Activated naive CD4-positive, alpha-beta T cell treated with anti-CD3 and anti-CD28 coated beads, Interleukin-2, amount 10 ng/mL, durations not matched to agents 7 days and 5 days (primary cell): ENCODE results near the gene TMEM178B.

ENCODE experiments used
- CTCF ChIA-PET: fragments of 350-600 bp; sonication (Branson Sonifier 250); formaldehyde crosslinking; loops from one replicate; lab custom pipeline; 2021; ENCODE audit warnings: antibody characterized with exemption; lab: Charles Lee
- DNase-seq: peaks from one replicate; pipeline ENCODE4 v3.0.0-alpha.2; 2020
- H3K27ac Mint-ChIP-seq: one replicate; pipeline ENCODE4 v1.8.0; 2021; ENCODE audit warnings: mild to moderate bottlenecking, moderate library complexity, mixed read lengths
- H3K27me3 Mint-ChIP-seq: one replicate; pipeline ENCODE4 v1.8.0; 2021; ENCODE audit warnings: mild to moderate bottlenecking, mixed read lengths
- H3K36me3 Mint-ChIP-seq: one replicate; pipeline ENCODE4 v1.8.0; 2021; ENCODE audit warnings: mixed read lengths
- H3K4me1 Mint-ChIP-seq: one replicate; pipeline ENCODE4 v1.8.0; 2021; ENCODE audit warnings: mixed read lengths
- H3K4me3 Mint-ChIP-seq: one replicate; pipeline ENCODE4 v1.8.0; 2021; ENCODE audit warnings: mild to moderate bottlenecking, moderate library complexity, mixed read lengths
- H3K9me3 Mint-ChIP-seq: one replicate; pipeline ENCODE4 v1.8.0; 2021; ENCODE audit warnings: mixed read lengths

The TMEM178B gene

GRCh38 chr7:141436575-141437075 lies 362.8 kb downstream of the TMEM178B start:
- Mint-ChIP-seq H3K4me3 (no peak overlapping the region), H3K27me3 (peaks cover 28% of the 10 kb centered on the region), H3K4me1 (no peaks in the 10 kb centered on the region), H3K27ac (no peak overlapping the region), H3K36me3 (no peaks in the 10 kb centered on the region), H3K9me3 (no peaks in the 10 kb centered on the region)
- DNase-seq: no peak
- CTCF ChIA-PET: no interaction called here

DNA sequence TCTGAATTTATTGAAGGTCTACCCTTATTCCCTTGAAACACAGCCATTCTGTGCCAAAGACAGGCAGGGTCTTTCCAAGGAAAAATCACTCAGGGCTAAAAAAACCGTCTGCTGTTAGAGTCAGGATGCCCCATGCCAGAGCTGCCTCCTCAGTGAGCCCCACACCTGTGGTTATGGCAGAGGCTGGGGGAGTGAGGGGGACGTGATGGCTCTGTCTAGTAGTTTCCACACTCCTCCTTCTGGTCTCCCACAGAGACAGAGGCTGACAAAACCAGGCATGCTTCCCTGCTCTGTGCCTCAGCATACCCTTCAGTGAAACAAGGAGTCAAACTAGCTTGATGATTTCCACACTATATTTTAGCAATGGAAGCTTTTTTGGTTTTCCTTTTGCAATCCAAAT lies 365.3 kb downstream of the TMEM178B start:
- H3K27me3 Mint-ChIP-seq: peaks cover 24% of the 10 kb centered on the region

DNA sequence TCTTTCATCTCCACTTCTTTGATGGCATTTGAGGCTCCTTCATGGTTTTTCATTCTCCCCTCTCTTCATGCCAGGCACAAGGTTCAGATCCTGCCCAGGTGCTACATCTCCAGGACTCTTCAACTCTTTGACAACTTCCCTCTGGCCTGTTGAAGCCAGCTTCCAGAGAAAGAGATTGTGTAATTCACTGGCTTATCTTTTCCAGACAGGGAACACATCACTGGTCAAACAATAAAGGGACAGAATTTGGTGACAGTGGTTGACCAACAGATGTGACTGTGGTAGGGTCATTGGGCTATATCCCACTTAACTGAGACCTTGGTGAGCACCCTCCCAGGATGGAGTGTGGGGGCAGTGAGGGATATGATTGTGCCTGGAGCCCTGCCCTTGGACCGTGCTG lies 365.9 kb downstream of the TMEM178B start:
- CTCF ChIA-PET: no interaction called here
- no peak overlapping the region for H3K27ac Mint-ChIP-seq
- H3K4me3 Mint-ChIP-seq: no peak overlapping the region
- H3K36me3 Mint-ChIP-seq: no peaks in the 10 kb centered on the region
- DNase-seq: no peak
- no peaks in the 10 kb centered on the region for H3K4me1 Mint-ChIP-seq
- H3K27me3 Mint-ChIP-seq: peaks cover 29% of the 10 kb centered on the region
- no peaks in the 10 kb centered on the region for H3K9me3 Mint-ChIP-seq

More for the DNA sequence above, 365.3 kb downstream of the TMEM178B start:
- DNase-seq: no peak
- Mint-ChIP-seq H3K9me3 (no peaks in the 10 kb centered on the region), H3K4me1 (no peaks in the 10 kb centered on the region), H3K36me3 (no peaks in the 10 kb centered on the region), H3K4me3 (no peak overlapping the region), H3K27ac (no peak overlapping the region)
- CTCF ChIA-PET: no interaction called here

GRCh38 chr7:141441837-141442627 lies 368.2 kb downstream of the TMEM178B start:
- CTCF ChIA-PET: no interaction called here
- no peak for DNase-seq
- Mint-ChIP-seq H3K4me1 (no peaks in the 10 kb centered on the region), H3K36me3 (no peaks in the 10 kb centered on the region), H3K27me3 (peaks cover 23% of the 10 kb centered on the region), H3K27ac (no peak overlapping the region), H3K9me3 (no peaks in the 10 kb centered on the region), H3K4me3 (no peak overlapping the region)

- Mint-ChIP-seq H3K4me1 (no peaks in the 10 kb centered on the region), H3K27me3 (peaks cover 23% of the 10 kb centered on the region), H3K27ac (no peak overlapping the region), H3K9me3 (no peaks in the 10 kb centered on the region), H3K36me3 (no peaks in the 10 kb centered on the region), H3K4me3 (no peak overlapping the region)
- no peak for DNase-seq
- CTCF ChIA-PET: no interaction called here
Observed at GRCh38 chr7:141442781-141443180, 368.9 kb downstream of the TMEM178B start.

DNA sequence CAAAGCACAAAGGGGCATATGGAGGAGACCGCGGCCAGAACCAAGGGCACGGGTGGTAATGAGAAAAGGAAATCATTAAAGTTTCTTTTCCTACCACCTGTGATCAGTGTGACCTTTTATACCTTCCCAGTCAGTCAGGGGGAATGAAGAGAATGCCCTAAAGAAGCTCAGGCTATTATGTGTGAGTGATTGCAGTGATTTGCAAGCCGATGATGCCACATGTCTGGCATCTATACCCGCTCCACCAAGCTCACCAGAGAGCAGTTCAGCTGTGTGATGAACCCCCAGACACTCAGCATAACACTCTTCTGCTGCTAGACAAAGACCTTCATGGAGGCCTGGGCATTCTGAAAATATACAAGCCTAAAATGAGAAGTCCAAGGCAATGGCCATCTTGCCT lies 371.1 kb downstream of the TMEM178B start:
- no peaks in the 10 kb centered on the region for H3K4me1 Mint-ChIP-seq
- peaks cover 16% of the 10 kb centered on the region for H3K27me3 Mint-ChIP-seq
- H3K27ac Mint-ChIP-seq: no peak overlapping the region
- CTCF ChIA-PET: no interaction called here
- no peak for DNase-seq
- no peak overlapping the region for H3K4me3 Mint-ChIP-seq
- no peaks in the 10 kb centered on the region for H3K9me3 Mint-ChIP-seq
- H3K36me3 Mint-ChIP-seq: no peaks in the 10 kb centered on the region

DNA sequence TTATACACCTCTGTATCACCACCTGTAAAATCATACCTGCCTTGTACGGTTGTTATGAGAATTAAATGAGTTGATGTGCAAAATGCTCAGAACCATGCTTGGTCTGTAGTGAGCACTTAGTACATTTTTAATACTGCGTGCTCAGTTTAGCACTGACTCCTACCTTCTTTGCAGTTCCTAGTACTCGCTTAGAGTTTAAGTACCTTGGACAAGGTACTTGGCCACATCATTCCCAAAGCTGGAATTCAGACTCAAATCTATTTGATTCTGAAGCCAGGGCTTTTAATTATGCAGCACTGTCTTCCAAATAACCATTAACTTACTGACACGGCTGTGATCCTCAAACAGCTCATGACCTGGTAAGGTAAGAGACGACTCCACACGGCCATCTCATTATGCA lies 377.4 kb downstream of the TMEM178B start:
- DNase-seq: no peak
- H3K36me3 Mint-ChIP-seq: no peaks in the 10 kb centered on the region
- H3K9me3 Mint-ChIP-seq: no peaks in the 10 kb centered on the region
- H3K4me3 Mint-ChIP-seq: no peak overlapping the region
- CTCF ChIA-PET: no interaction called here
- H3K27me3 Mint-ChIP-seq: peaks cover 8% of the 10 kb centered on the region
- H3K4me1 Mint-ChIP-seq: no peaks in the 10 kb centered on the region
- H3K27ac Mint-ChIP-seq: no peak overlapping the region

DNA sequence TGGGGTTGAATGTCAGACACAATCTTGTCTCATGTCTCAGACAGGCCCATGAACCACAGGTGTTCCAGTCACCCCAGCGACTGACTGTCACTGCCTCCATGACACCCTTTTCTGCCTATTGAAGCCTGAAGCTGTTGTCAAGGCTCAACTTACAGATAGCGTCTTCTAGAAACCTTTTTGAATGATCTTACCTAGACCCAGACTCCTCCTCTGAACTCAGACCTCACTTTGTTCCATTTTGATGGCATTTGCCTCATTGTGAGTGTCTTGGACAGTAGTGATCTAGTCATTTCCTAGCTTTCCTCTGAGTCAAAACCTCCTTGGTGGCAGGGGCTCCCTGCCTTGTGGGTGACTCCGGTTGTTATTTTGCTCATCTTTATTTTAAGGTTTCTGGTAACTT lies 379.0 kb downstream of the TMEM178B start:
- H3K36me3 Mint-ChIP-seq: no peaks in the 10 kb centered on the region
- H3K4me1 Mint-ChIP-seq: no peaks in the 10 kb centered on the region
- peaks cover 13% of the 10 kb centered on the region for H3K27me3 Mint-ChIP-seq
- no peaks in the 10 kb centered on the region for H3K9me3 Mint-ChIP-seq
- H3K27ac Mint-ChIP-seq: no peak overlapping the region
- no peak overlapping the region for H3K4me3 Mint-ChIP-seq
- CTCF ChIA-PET: no interaction called here
- no peak for DNase-seq

DNA sequence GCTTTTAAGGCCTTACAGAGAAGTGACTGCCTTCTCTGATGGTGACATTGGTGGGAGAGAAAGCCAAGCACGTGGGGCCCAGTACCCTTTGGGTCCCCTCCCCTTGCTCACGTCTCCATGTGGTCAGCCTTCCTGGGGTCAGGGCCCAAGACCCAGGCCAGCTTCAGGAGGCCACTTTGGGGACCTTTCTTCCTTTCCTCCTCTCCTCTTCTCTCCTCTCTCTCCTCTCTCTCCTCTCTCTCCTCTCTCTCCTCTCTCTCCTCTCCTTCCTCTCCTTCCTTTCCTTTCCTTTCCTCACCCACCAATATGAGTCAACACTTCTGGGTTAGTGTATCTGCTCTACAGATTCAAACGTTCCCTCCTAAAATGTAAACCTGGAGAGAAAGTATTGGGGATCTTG lies 380.5 kb downstream of the TMEM178B start:
- Mint-ChIP-seq H3K27me3 (peaks cover 13% of the 10 kb centered on the region), H3K36me3 (no peaks in the 10 kb centered on the region), H3K9me3 (no peaks in the 10 kb centered on the region), H3K27ac (no peak overlapping the region), H3K4me3 (no peak overlapping the region), H3K4me1 (no peaks in the 10 kb centered on the region)
- DNase-seq: no peak
- CTCF ChIA-PET: no interaction called here

DNA sequence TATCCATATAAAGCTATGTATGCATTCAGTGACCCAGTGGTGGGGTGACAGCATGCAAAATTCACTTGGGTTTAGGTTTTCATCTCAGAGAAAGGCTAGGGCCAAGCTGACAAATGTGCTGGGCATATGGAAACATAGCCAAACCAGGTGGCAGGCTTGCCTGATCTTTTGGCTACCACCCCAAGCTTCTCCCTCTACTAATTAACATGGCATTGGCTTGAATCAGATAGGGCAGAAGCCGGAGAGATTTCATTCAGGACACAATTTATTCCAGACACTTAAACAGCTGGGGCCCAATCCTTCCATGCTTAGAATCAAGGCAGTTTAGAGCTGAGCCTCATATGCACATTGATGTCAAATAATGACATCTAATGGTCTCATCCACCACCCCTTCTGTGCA lies 381.9 kb downstream of the TMEM178B start:
- CTCF ChIA-PET: no interaction called here
- H3K27ac Mint-ChIP-seq: no peak overlapping the region

DNA sequence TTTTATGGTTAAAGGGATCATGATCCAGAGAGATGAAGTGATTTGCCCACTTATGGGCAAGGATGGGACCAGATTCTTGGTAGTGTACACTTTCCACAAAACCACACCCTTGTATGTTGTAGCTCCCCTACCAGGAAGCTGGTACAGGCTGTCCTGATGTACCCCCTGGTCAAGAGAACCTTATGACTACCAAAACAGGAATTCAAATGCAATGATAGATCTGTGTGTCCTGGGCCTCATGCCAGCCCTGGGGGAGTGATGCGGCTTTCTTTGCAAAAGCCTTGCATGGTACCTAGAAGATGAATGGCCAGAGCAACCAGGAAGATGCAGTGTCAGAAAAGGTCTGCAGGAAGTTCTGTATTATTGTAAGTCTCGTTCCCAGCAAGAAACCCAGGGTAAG lies 382.4 kb downstream of the TMEM178B start:
- H3K4me3 Mint-ChIP-seq: no peak overlapping the region
- no peaks in the 10 kb centered on the region for H3K36me3 Mint-ChIP-seq
- H3K27me3 Mint-ChIP-seq: peaks cover 13% of the 10 kb centered on the region
- no peaks in the 10 kb centered on the region for H3K4me1 Mint-ChIP-seq
- CTCF ChIA-PET: no interaction called here
- H3K9me3 Mint-ChIP-seq: no peaks in the 10 kb centered on the region
- no peak for DNase-seq
- H3K27ac Mint-ChIP-seq: no peak overlapping the region

More for the DNA sequence above, 381.9 kb downstream of the TMEM178B start:
- no peaks in the 10 kb centered on the region for H3K4me1 Mint-ChIP-seq
- no peak for DNase-seq
- H3K36me3 Mint-ChIP-seq: no peaks in the 10 kb centered on the region
- H3K27me3 Mint-ChIP-seq: peaks cover 13% of the 10 kb centered on the region
- no peaks in the 10 kb centered on the region for H3K9me3 Mint-ChIP-seq
- H3K4me3 Mint-ChIP-seq: no peak overlapping the region

DNA sequence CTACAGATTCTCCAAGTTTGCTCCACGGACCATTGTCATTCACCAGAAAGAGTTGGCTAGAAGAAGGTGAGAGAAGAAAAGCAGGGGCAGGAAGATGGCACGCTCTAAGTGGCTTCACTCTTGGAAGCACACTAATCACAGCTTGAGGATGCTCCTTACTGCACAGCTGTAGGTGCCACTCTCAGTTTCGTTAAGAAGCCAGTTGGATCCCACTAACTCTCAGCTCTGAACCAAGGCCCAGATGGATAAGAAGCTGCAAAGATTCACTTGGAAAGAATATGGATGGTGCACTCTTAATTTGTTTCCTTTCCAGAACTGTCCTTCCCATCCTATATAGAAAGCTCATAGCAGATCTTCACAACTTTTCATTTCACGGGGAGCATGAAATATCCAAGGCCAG lies 382.8 kb downstream of the TMEM178B start:
- Mint-ChIP-seq H3K9me3 (no peaks in the 10 kb centered on the region), H3K4me1 (no peaks in the 10 kb centered on the region), H3K4me3 (no peak overlapping the region), H3K27me3 (peaks cover 13% of the 10 kb centered on the region), H3K27ac (no peak overlapping the region), H3K36me3 (no peaks in the 10 kb centered on the region)
- DNase-seq: no peak
- CTCF ChIA-PET: no interaction called here

GRCh38 chr7:141460781-141461715 lies 387.2 kb downstream of the TMEM178B start:
- no peaks in the 10 kb centered on the region for H3K9me3 Mint-ChIP-seq
- CTCF ChIA-PET: no interaction called here
- no peak for DNase-seq
- no peaks in the 10 kb centered on the region for H3K4me1 Mint-ChIP-seq
- no peak overlapping the region for H3K27ac Mint-ChIP-seq
- no peak overlapping the region for H3K4me3 Mint-ChIP-seq
- H3K36me3 Mint-ChIP-seq: no peaks in the 10 kb centered on the region
- H3K27me3 Mint-ChIP-seq: peaks cover 5% of the 10 kb centered on the region

- Mint-ChIP-seq H3K27ac (no peak overlapping the region), H3K36me3 (no peaks in the 10 kb centered on the region), H3K4me3 (no peak overlapping the region), H3K4me1 (no peaks in the 10 kb centered on the region), H3K9me3 (no peaks in the 10 kb centered on the region), H3K27me3 (peaks cover 3% of the 10 kb centered on the region)
- DNase-seq: no peak
- CTCF ChIA-PET: no interaction called here
Observed at GRCh38 chr7:141461924-141462323, 388.1 kb downstream of the TMEM178B start.
